Measurements from ENCODE around the gene ABCC6.
"Not testable (repeated sequence)": the region's sequence is repeated elsewhere in the genome, so short reads cannot be mapped to it uniquely, and the experiment has no call there.

The ABCC6 gene

DNA sequence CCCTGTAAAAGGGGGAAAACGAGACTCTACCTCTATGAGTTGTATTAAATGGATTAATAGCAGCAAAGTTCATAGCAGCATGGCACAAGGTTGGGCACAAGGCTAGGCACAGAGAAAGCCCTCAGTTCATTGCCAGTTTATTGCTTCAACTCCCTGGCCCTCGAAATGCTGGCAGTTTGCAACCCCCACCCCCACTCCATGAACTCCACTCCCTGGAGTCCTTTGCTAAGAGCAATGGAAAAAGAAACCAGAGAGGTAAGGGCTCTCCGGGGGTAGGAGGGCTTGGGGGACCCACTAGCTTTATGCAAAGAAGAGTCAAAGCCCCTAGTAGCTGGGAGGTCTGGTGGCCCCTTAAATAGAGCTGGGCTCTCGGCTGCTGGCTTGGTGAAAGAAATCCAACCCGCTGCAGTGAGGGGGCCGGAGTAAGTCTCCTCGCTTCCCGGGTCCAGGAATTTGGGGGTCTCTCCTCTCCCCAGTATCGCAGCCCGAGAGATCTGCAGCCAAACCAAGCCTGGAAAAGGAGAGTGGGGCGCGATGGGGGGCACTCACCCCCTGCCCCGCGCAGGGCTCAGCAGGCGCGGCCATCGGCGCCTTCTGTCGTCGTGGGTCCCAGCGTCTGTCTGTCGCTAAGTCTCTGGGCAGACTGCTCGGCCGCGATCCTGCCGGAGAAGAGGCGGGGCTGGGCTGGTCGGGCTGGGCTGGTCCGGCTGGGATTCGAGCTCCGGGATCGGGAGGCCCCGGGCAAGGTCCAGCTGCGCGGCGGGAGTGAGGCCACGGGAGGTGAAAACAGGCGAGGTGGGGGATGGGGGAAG, at the start of gene ABCC6:
Gene ABCC6, minus strand, starts transcription at position 645 of the 812 bp plus-strand sequence. Its CDS starts 60 bp downstream, at position 585.
- DNase-seq (ENCODE audit: low read depth in 2 of 2): not testable (repeated sequence)

DNA sequence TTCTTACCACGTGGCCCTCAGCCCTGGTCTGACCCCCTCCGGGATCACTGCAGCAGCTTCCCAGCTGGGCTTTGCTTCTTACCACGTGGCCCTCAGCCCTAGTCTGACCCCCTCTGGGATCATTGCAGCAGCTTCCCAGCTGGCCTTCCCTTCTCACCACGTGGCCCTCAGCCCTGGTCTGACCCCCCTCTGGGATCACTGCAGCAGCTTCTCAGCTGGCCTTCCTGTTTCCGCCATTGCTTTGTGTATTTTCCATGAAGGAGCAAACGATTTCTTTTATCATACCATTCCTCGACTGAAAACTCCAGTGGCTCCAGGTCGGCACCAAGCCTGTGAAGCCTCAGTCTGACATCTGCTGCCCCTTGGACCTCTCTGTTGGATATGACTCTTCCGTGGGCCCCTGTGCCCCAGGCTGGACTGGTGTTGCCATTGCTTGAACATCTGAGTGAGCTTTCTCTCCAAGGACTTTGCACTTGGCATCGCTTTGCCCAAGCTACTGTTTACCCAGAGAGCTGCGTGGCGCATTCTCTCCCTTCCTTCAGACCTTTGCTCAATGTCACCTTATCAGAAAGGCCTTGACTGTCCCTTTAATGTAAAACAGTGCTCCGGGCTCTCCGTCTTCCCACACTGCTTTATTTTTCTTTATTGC, 49.4 kb upstream of the ABCC6 start:
- not testable (repeated sequence) for DNase-seq (ENCODE audit: low read depth in 2 of 2)

DNA sequence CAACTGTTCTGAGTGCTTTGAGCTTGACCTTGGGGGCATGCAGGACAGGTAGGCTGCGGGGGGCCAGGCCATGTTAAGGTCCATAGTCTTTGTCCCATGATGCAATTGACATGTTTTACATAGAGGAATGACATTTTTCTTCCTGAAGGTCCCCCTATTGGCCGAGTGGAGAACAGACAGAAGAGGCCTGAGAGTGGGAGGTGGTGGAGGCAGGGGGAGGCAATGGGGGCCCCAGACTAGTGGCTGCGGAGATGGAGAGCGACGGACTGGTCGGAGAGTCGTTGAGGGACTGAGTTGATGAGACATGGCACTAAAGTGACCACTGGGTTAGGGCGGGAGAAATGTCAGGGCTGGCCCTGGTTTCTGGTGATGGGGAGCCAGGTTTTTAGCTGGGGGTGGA, 48.4 kb upstream of the ABCC6 start:
- not testable (repeated sequence) for DNase-seq (ENCODE audit: low read depth in 2 of 2)

DNA sequence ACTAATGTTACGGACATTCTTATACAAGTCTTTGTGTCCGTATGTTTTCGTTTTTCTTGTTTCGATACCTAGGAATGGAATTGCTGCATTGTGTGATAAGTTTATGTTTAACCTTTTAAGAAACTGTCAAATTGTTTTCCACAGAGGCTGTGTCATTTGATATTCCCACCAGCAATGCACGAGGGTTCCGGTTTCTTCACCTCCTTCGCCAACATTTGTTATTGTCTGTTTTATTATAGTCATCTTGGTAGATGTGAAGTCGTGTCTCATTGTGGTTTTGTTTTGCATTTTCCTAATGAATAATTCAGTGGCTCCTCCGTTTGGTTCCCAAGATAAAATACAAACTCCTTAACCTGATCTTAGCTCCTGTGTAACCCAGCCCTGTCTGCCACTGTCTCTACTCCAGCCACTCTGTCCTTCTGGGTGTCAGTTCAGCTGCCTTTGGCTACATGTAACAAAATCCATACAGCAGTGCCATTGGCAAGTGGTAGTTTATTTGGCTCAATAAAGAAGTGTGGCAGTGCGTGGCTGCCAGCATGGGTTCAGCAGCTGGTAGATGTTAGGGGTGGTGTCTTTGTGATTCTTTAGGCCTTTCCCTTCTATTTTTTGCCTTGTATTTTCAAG, 45.0 kb upstream of the ABCC6 start:
- not testable (repeated sequence) for DNase-seq (ENCODE audit: low read depth in 2 of 2)

DNA sequence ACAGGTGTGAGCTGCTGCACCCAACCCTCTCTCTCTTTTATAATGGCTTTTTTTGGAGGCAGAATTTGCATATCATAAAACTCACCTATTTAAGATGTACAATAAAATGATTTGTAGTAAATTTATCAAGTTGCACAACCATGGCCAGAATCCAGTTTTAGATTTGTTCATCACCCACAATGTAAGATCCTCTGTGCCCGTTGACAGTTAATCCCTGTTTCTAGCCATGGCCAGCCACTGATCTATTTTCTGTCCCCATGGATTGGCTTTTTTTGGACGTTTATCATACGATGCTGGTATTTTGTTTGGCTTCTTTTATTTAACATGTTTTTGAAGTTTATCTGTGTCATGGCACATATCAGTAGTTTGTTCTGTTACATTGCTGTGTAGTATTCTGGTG, 44.4 kb upstream of the ABCC6 start:
- not testable (repeated sequence) for DNase-seq (ENCODE audit: low read depth in 2 of 2)

DNA sequence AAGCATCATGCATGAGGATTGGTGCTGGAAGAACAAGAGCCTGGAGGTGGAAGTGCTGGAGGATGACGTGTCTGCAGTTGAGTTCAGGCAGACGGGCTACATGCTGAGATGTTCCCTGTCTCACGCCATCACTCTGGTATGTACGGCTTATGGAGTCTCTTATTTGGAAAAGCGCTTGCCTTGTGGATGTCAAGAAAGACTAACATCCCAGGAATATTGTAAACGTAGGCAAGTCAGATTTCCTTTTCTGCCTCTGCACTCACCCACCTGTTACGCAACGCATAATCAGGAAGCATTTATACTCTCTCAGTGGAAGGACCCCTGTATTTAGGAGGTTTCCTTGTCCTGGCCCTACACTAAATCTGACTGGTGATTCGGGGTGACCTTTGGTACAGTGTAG, 41.8 kb upstream of the ABCC6 start:
- not testable (repeated sequence) for DNase-seq (ENCODE audit: low read depth in 2 of 2)

DNA sequence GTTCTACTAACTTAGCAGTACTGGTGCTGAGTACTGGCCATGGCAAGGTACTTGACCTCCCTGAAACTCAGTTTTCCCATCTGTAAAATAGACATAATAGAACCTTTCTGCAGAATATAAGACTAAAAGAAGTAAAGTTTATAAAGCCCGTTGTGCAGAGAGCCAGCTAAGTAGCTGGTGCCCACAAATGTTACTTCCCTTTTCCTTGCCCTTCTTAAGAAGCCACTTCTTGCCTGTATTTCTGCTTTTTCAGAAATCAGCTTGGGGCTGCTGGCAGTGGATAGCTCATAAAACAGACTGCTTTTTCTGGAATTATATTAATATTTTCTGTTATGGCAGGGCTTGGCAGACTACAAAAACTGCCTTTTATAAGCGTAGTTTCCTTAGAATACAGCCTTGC, 40.7 kb upstream of the ABCC6 start:
- not testable (repeated sequence) for DNase-seq (ENCODE audit: low read depth in 2 of 2)

DNA sequence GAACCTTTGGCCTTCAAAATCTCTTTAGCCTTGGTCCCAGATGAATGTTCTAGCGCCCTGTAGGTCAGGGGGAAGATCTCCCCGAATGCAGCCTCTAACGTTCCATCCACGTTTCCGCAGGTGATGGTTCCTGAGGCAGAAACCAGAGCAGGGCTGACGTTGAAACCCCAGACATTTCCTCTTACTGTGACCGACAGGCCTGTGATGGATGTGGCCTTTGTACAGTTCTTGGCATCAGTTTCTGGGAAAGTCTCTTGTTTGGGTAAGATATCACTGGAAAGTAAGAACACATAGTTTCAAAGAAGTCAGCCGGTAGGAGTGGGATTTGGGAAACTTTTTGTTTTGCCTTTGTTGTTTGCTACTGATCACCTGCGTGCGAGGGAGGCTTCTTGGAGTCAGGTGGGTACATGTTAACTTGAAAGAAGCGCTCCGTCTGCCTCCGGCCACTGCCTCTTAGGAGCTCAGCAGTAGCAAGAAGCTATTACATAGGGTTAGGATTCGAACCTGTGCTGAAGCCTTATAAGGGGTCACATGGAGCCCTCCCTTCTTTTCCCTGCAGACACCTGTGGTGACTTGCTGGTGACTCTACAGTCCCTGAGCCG, 39.8 kb upstream of the ABCC6 start:
- DNase-seq (ENCODE audit: low read depth in 2 of 2): not testable (repeated sequence)

DNA sequence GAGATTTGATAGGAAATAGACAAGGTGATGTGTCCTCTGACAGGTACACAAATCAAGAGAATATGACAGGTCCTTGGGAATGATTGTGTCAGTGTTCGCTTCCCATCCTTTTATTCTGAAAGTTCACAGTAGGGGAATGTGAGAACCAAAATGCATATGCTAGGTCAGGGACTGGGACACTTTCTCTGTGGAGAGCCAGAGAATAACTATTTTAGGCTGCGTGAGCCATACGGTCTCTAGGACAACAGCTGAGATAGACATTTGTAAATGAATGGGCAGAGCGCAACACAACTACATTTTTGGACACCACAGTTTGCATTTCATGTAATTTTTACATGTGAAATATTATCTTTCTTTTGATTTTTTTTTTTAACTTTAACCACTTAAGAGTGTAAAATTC, 36.7 kb upstream of the ABCC6 start:
- DNase-seq (ENCODE audit: low read depth in 2 of 2): not testable (repeated sequence)

DNA sequence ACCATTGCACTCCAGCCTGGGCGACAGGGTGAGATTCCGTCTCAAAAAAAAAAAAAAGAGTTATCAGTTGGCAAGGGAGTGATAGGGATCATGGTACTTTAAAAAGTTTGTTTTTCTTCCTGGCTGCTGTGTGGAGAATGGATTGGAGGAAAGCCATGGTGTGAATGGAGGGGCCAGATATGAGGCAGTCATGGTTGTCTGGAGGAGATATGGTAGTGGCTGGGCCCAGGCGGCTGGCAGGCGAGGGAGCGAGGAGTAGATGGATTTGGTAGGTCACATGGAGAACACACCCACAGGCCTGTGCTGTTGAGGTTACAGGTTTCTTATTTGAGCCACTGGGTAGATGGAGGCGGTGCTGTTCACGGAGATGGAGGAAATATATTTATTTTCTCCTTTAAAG, 35.5 kb upstream of the ABCC6 start:
- not testable (repeated sequence) for DNase-seq (ENCODE audit: low read depth in 2 of 2)

DNA sequence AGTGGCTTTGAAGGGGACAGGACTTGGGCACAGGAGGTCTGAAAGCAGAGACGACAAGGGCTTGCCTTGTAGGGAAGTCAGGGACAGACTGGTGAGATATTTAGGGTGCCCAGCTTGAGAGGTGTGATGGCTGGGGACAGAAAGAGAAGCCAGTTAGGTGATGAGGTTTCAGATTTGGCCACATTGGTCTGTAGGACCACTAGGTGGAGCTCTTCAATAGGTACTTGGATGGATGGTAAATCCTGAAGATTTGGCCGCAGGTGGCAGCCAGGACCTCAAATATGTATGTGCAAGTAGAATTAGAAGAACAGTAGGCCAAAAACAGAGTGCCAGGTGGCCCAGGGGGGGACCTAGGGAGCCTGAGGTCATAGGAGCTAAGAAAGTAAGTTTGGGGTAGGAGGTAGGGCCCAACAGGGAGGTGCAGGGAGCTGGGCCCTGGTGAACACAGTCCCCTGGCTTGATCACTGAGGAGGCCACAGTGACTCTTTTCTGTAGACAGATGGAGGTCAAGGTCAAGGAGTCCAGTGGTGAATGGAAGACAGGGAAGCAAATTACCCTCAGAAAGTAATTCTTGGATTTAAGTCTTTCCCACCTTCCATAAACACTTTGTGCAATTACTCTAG, 34.1 kb upstream of the ABCC6 start:
- DNase-seq (ENCODE audit: low read depth in 2 of 2): not testable (repeated sequence)

DNA sequence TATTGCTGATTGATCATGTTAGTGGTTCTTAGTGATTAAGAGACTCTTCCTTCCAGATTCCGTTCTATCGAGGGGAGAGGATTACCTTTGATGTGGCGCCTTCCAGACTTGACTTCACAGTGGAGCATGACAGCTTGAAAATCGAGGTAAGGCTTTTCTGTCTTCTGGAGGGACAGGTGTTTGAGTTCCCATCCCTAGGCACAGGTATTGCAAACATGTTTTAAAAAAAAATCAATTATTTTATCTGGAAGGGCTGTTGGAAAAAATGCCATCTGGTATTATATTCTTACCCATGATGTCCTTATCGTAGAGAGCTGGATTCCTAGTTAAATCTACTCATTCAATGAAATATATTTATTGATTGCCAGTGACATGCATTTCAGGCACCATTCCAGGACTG, 29.1 kb upstream of the ABCC6 start:
- DNase-seq (ENCODE audit: low read depth in 2 of 2): not testable (repeated sequence)

DNA sequence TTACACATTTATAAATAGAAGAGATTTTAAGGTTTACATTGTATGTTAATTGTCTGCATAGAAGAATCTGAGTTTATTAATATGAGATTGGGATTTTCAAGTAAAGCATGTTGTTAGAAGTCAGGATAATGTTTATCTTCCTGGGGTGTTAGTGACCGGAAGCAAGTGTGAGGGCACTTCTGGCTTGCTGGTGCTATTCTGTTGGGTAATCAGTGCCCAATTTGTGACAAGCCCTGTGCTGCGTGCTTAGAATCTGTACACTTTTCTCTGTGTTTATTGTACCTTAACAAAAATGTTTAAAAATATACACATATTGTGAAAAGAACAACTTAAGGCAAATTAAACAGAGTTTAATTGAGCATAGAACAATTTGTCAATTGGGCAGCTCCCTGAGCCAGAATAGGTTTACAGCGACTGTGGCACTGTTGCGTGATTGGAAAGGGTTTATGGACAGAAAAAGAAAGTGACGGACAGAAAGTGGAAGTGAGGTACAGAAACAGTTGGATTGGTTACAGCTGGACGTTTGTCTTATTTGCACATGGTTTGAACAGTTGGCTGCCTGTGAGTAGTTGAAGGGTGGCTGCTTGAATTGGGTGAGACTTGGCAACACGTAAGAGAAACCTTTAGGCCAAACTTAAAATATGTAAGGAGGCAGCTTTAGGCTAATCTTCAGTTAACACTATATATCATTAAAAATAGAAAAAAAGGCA, 26.5 kb upstream of the ABCC6 start:
- DNase-seq (ENCODE audit: low read depth in 2 of 2): not testable (repeated sequence)

DNA sequence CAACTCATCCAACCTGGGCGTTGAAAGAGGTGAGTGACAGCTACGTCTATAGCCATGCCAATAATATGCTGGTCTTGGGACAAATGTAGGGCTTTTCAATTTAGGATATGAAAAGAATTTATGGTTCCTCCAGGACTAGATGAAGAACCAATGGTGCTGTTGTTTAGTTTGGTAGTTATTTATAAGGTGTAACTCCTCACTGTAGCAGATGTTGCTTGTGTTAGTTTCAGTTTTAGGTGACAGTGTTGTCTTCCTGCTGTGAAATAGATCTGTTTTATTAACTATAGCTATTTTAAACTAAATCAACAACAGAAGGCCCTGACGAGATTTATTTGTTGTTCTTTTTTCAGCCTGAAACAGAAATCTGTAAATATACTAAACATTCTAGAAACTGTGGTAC, 24.1 kb upstream of the ABCC6 start:
- not testable (repeated sequence) for DNase-seq (ENCODE audit: low read depth in 2 of 2)

DNA sequence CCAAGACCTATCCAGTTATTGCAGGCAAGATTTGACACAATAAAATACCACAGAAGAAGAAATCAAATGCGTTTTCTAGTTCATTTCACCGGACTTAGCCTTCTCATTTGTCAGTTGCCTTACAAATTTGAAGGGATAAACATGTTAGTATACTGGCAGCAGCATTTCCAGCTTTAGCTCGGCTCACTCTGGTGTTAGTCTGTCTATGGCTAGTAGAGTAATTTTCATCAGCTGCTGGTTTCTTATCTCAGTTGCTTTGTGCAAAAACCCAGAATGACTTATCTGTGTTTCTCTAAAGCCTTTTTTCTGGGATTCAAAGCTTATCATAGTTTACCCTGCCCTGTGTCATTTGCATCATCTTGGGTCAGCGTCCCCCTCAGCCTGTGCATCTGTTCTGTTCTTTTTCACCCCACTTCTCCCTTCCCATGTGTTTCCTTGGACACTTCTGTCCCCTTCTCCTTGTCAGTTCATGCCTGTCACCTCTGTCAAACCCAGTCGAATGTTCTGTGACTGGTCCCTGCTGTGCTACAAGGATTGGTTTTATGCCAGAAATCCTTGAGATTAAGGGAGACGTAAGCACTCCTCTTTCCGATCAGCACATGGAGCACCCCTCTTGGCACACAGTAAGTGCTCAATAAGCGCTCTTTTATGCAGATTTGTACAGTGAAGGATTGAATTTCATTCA, 23.4 kb upstream of the ABCC6 start:
- DNase-seq (ENCODE audit: low read depth in 2 of 2): not testable (repeated sequence)

DNA sequence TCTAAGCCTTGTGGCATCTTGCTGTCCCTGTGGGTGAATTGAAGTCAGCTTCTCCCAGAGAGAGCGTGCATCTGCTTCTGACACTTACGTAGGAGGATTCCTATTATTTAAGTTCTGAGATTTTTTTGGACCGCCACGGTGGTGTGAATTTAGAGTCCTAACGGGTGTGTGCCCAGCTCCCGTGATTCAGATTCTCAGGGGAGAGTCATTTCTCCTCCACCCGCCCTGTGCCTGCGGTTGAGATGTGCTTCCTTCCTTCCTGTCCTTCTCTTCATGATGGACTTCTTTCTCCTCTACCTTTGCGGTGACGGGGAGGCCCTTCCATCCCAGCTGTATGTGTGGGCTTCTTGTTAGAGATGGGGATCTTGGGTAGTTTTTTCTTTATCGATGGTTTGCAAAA, 20.6 kb upstream of the ABCC6 start:
- not testable (repeated sequence) for DNase-seq (ENCODE audit: low read depth in 2 of 2)

DNA sequence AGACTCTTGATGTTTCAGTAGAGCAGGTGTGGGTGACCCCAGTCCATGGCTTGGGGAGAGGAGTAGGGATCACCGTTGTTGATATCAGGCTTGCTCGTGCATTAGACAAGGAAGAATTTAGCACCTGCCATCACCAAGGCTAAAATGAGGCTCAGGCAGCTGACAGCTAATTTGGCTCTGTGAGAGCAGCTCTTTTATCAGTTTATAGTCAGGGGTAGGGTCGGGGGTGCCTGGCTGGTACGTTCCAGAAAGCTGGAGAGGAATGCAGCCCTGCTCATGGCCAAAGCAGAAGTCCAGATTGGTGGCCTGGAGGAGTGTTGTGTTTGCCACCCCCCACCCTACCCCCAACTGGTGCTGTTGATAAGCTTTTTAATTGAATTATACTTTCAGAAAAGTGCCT, 17.4 kb upstream of the ABCC6 start:
- DNase-seq (ENCODE audit: low read depth in 2 of 2): not testable (repeated sequence)

DNA sequence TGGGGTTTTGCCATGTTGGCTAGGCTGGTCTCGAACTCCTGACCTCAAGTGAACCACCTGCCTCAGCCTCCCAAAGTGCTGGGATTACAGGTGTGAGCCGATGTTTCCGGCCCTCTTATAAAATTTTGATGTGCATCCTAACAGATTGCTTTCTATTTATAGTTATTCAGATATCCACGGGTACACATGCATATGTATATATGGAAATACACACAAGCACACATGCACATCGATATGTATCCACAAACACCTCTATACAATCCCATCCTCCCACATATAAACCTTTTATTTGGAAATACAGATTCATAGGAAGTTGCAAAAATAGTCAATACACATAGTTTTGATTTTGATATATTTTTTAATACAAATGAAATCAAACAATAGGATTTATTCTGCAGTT, 14.4 kb upstream of the ABCC6 start:
- DNase-seq (ENCODE audit: low read depth in 2 of 2): not testable (repeated sequence)

DNA sequence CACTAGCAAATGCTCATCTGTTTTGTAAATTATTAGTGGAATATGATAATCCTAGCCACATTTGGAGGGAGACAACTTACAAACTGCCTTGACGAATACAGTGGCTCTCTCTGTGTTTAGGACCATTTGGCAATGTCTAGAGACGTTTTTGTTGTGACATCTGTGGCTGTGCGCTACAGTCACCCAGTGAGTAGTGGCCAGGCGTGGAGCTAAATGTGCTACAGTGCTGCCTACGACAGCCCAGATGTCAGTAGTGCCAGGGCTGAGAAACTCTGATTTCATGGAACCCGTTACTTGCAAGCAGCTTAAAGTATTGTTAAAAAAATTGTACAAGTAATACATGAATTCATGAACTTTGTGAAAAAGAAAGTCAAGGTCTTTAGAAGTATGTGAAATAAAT, 13.8 kb upstream of the ABCC6 start:
- DNase-seq (ENCODE audit: low read depth in 2 of 2): not testable (repeated sequence)

DNA sequence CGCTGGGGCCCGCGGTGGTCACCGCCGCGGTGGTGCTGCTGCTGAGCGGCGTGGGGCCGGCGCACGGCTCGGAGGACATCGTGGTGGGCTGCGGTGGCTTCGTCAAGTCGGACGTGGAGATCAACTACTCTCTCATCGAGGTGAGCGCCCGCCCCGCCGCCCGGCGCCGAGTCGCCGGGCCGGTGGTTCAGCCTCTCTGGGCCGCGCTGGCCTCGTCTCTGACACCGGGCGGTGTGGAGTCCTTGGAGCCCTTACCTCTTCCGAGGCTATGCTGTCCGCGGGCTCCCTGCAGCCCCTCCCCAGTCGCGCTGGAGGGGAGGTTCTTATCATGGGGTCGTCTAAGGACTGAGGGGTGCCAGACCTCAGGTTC, 9.4 kb upstream of the ABCC6 start:
- DNase-seq (ENCODE audit: low read depth in 2 of 2): not testable (repeated sequence)
